ENCODE data around the gene NUP205.
"Not testable (repeated sequence)": the region's sequence is repeated elsewhere in the genome, so short reads cannot be mapped to it uniquely, and the experiment has no call there.

NUP205 gene

DNA sequence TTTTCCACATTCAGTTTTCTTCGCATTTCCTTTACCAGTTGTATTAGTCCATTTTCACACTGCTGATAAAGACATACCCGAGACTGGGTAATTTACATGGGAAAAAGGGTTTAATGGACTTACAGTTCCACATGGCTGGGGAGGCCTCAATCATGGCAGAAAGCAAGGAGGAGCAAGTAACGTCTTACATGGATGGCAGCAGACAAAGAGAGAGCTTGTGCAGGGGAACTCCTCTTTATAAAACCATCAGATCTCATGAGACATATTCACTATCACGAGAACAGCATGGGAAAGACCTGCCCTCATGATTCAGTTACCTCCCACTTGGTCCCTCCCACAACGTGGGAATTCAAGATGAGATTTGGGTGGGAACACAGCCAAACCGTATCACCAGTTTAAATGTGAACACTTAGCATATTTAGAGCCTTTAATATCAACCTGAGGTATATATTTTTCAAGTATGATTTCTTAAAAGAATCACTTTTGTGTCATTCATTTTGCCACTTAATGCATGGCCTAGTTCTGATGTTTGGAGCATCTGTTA, 111.2 kb downstream of the NUP205 start:
- not testable (repeated sequence) for DNase-seq

DNA sequence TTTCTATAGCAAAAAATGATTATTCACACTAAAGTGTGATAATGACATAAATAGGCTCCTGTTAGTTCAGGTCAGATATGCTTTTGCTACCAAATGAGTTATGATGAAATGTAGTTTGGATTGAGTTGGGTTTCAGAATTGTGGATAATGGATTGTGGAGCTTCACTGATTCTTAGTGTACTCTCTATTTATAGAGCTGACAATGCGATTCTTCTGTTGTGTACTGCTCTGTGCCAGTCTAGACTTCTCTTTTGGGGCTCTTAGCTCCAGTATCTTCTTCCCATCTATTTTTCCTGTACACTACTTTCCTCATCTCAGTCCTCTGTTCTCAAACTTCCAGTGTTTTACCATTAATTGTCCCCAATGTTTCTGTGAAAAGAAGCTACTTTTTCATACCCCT, 112.1 kb downstream of the NUP205 start:
- no peak for DNase-seq

DNA sequence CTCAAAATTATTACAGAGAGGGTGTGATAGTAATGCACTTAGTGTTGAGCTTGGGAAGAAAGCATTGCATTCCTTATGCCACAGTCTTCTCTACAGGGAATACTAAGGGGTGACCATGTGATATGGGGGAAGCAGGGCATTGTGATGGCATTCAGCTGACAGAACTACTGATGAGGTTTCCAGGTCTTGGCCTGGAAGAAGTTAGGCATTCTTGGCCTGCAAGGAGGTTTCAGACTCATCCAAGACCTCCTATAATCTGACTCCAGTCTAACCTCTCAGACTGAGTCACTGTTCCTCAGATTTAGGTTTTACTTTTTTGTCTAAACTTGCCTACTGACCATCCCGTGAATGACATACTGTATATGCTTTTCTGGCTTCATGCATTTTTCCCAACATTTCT, 112.5 kb downstream of the NUP205 start:
- DNase-seq: no peak

GRCh38 chr7:135672560-135673359, 115.0 kb downstream of the NUP205 start:
- no peak for DNase-seq

- DNase-seq: no peak
Observed at GRCh38 chr7:135673360-135673706, 115.6 kb downstream of the NUP205 start.

- no peak for DNase-seq
Observed at GRCh38 chr7:135678612-135679575, 121.2 kb downstream of the NUP205 start.

DNA sequence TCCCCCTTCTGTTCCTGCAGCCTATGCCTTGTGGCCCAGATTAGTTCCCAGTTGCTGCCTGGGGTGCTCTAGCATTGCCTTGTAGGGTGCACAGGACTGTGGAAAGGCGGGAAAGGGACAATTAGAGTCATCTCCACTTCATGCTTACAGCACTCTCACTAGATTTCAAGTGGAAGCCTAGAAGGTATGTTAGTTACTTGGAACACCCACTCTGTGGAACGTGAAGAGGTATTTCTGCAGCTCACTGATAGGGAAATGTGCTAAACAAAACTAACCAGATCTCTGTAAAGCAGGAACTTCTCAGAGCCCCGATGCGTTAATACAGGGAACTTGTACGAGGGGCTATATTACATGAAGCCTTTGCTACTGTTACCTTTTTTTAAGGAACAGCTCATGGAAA, 124.0 kb downstream of the NUP205 start:
- no peak for DNase-seq

GRCh38 chr7:135682191-135682590, 124.5 kb downstream of the NUP205 start:
- no peak for DNase-seq

DNA sequence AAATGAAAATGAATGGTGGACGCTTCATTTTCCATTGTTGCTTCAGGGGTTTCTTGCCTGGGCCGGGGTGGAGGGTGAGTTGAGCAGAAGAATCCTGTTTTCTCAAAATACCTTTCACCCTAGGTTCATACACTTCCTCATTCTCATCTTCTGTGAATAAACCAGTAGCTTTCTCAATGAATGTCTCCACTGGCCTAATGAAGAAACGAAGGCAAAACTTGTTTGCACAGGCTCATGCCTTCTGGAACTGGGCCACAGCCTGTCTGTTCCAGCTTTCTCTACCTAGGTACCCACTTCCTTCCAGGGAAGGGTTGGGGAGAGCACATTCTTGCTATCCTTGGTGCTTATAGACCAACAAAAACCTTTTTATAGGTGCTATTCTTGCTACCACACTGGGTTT, 125.9 kb downstream of the NUP205 start:
- DNase-seq: no peak

GRCh38 chr7:135684136-135684535, 126.4 kb downstream of the NUP205 start:
- DNase-seq: no peak

- DNase-seq: no peak
Observed at GRCh38 chr7:135684699-135685098, 127.0 kb downstream of the NUP205 start.

DNA sequence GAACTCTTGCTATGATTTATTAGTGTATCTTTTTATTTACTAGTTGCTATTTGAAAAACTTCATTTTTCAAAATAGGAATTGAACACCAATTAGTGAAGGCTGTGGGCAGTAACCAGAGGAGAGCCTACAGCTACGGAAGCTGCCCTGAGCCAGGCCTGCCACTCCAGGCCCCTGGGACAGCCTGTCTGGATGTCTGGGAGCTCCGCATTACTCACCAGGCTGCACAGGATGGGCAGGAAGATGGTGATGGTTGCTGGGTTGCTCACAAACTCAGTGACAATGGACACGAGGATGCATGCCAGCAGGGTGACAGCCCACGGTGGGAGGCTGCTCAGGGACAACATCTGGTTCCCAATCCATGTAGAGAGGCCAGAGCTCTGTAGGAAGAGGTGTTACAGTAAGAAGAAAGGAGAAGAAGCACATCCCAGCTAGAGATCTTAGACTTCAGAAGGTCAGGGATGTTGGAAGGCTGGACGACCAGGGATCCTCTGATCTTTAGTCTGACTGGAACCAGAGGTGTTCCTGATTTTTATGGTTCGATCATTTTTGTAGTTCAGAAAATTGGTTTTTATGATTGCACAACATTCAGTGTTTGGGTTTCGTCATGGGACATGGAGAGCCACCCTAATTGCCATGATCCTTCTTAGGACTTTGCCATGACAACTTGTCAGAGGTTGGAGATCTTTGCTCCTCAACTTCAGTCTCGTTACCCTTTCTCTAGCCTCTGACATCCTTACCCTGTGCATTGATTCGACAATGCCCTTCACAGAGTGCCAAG, 127.8 kb downstream of the NUP205 start:
- no peak for DNase-seq

DNA sequence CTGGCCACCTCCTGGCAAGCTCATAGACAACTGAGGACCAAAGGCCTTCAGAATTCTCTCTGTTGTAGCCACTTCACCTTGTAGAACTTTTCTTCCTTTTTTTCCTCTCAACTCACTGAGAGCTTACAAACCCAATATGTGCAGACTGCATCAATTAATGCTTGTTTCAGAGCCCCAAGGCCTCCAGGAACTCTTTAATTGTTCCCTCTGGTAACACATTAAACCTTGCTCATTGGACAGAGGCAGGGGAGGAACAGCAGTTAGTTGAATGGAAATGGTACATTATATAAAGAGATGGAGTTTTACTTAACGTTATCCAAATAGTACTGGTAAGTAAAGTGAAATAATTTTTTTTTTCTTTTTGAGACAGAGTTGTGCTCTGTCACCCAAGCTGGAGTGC, 129.7 kb downstream of the NUP205 start:
- DNase-seq: no peak

DNA sequence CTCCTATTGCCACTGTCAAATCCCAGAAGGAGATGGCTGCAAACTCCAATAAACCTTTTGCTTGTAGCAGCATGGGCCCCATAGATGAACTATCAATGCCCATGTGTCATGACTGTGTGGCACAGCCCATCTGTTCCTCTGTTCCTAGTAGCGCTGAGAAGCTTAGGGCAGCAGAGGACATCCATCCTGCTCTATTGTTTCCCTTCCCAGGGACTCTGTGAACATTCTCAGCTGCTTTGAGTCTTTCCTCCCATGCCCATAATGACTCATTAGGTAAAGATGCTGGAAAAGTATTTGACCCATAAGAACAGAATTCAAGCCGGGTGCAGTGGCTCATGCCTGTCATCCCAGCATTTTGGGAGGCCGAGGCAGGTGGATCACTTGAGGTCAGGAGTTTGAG, 132.8 kb downstream of the NUP205 start:
- no peak for DNase-seq

DNA sequence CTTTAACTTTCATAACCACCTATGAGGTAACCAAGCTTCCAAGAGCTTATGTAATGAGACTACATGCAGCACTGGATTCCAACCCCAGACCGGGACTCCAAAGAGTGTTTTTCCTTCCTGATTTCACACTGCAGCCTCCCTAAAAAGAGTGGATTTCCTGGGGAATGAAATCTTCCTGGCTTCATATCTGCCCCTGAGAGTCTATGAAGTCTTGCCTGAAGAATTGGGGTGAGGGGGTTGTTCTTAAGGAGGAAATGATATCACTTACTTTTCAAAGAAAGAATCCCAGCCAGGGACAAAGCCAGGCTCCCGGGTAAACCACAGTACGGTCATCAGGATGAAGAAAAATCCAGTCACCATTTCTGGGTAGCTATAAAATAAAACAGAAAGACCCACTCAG, 134.3 kb downstream of the NUP205 start:
- no peak for DNase-seq

DNA sequence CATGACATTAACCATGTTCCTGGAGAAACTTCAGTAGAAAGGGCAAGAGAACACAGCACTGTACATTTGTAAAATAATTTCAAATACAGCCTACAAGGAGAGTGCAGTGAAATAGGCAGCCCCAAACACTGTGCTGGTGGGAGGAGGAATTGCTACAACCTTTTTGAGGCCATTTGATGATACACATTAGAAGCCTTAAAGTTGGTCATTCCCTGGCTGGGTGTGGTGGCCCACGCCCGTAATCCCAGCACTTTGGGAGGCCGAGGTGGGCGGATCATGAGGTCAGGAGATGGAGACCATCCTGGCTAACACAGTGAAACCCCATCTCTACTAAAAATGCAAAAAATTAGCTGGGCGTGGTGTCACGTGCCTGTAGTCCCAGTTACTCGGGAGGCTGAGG, 134.9 kb downstream of the NUP205 start:
- DNase-seq: not testable (repeated sequence)

- DNase-seq: no peak
Observed at GRCh38 chr7:135693558-135693957, 135.8 kb downstream of the NUP205 start.

- no peak for DNase-seq
Observed at GRCh38 chr7:135697276-135698049, 139.7 kb downstream of the NUP205 start.

Measured in NCI-H1436 treated with DMSO at 0.1 percent for 48 hours (cell line).